Measurements from ENCODE around the gene CASTOR1.
"Not testable (repeated sequence)": the region's sequence is repeated elsewhere in the genome, so short reads cannot be mapped to it uniquely, and the experiment has no call there.

Gene CASTOR1

DNA sequence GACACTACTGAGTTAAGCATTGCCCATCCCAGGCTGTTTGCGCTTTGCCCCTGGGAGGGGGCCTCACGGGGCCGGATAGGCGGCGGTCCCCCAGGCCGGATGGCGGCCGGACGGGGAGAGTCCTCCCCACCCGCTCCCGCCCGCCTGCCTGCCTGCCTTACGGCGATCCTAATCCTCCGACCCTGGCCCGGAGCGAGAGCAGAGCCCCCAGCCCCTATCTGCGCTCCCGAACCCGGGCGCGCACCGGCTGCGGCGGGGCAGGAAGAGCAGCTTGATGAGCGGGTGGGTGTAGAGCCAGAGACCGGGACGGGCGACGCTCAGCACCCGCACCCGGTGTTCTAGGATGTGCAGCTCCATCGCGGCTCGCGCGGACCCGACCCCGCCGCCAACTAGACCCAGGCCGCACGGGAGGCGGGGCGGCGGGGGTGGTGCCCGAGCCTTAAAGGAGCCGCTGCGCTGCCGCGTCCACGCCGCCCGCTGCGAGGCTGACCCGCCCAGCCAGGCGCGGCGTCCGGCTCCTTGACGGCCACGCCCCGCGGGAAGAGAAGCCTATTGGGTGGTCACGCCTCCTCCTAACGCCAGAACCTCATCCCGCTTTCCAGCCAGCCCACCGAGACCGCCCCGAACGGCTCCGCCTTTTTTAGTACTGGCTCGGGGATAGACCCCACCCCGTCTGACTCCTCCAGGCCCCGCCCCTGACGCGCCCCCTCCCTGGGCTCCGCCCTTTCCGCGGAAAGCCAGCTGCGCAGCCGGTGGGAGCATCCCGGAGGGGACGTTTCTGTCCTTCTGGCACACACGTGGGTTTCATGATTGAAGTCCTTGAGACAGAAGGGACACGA, at the start of gene CASTOR1:
CASTOR1 (minus strand) TSS at position 365 of the 839 bp plus-strand sequence; CDS start at position 357, 8 bp downstream.
- DNase-seq (ENCODE audit: low read depth), result peak; percentile 98

DNA sequence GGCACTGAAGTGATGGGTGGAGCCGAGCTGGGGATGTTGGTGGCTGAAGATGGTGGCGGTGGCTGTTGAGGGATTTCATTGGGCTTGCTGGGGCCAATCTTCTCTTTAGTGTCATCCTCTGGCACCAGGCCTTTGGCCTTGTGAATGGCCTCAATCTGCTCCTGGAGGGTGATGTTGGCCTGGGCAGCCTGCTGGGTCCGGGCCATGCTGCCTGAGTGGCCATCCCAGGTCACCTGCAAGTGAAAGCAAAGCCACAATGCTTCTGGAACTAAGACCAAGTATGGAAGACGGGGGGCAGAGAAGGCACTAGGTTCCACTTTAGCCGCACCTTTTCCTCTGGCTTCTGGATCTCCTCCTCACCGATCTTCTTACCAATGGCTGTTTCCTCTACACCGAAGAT, 49.5 kb upstream of the CASTOR1 start:
- DNase-seq (ENCODE audit: low read depth), result no peak

DNA sequence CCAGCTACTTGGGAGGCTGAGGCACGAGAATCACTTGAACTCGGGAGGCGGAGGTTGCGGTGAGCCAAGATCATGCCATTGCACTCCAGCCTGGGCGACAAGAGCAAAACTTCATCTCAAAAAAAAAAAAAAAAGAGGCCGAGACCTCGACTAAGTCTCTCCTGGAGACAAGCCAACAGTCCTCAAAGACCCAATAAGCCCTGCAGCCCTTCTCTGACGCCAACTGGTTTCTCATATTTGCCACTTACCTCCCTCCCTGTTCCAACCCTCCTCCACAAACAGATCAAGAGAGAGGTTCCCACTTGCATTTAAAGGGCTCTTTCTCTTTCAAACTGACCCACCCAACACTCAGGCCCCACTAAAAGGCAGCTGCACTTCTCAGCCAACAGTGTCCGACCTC, 49.0 kb upstream of the CASTOR1 start:
- not testable (repeated sequence) for DNase-seq (ENCODE audit: low read depth)

DNA sequence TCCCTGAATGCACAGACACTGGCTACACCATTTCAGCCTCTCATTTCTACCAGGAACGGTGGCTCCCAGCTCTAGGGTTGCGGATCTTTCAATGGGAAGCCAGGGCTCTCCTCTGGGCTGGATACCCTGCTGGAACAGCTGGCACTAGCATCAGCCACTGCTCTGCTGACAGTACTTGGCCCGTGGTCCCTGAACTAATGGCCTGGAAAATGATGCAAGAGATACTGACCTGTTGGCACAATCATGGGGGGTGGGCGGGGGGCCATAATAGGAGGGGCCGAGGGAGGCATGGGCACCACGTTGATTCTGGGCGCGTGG, 48.1 kb upstream of the CASTOR1 start:
- DNase-seq (ENCODE audit: low read depth), result no peak

DNA sequence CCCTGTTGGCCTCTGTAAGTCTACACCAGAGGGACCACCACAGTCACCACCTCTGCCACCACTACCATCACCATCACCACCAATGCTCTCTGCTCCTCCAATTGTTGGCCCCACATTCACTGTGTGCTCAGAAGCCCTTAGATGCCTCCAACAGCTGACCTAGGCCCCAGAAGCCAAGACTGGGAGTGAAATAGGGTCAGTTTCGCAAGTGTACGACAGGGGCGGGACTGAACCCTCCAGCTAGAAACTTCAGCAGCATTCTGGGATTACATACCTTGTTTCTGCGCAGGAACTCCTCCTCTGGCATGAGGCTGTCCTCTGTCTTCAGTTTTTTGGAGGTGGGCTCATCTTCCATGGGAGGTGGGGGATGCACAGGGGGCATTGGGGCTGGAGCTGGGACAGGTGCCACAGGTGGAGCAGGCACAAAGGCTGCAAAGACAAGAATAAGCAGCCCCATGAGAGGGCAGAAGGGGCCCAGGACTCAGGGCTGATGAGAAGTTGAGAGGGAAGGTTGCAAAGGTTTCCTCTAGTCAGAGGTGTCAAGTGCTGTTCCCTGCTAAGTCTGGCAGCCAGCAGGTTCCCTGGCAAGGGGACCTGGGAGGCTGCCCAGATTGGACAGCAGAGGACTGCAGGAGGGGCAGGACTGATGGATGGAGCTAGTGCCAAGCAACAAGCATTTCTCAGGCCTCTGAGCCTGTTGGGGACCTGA, 47.6 kb upstream of the CASTOR1 start:
- no peak for DNase-seq (ENCODE audit: low read depth)

DNA sequence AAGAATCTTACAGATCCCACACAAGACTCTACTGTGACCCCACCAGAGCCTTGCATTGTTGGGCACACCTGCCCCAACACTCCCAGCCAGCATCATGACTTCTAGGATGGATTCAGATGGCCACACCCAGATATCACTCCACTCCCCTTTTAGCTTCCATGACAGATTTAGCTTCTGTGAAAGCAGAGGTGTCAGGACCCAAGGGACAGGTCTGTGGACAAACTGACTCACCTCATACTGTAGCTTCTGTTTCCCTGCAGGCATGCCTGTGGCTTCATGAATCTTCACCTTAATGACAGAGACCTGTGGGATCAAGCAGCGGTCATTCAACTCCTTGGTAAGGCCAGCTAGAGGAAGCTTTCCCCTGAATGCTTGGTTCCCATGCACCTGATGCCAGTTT, 45.9 kb upstream of the CASTOR1 start:
- no peak for DNase-seq (ENCODE audit: low read depth)

DNA sequence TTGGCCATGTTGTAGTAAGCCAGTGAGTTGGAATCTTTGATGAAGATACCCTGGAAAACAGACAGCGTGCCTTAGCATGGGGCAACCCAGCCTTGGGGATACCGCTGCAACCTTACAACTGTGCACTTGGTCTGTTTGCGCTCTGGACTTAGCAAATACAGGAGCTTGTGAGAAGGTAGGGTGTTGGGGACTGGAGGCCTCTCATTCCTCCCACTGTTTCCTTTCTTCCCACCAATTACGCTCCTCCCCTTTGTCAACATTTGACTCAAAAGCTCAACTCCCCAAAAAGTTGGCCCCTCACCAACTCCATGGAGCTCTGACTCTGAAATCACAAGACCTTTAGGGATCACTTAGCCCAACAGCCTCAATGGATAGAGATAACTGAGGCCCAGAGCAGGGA, 45.3 kb upstream of the CASTOR1 start:
- no peak for DNase-seq (ENCODE audit: low read depth)

DNA sequence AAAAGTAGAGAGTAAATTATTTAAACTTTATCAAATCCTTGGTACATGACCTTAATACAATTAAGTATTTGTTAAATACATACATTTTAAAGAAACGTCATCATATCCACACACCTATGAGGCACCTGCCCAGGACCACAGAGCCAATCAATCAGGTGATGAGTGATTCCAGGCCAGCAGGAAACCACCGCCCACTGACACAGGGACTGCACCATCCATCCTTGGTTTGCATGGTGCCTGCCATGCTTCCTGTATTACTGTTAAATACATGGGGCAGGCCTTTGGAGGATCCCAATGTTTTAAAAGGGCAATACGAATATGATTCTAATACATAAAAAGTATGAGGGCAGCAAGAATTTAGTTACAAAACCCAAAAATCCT, 44.4 kb upstream of the CASTOR1 start:
- DNase-seq (ENCODE audit: low read depth), result no peak

DNA sequence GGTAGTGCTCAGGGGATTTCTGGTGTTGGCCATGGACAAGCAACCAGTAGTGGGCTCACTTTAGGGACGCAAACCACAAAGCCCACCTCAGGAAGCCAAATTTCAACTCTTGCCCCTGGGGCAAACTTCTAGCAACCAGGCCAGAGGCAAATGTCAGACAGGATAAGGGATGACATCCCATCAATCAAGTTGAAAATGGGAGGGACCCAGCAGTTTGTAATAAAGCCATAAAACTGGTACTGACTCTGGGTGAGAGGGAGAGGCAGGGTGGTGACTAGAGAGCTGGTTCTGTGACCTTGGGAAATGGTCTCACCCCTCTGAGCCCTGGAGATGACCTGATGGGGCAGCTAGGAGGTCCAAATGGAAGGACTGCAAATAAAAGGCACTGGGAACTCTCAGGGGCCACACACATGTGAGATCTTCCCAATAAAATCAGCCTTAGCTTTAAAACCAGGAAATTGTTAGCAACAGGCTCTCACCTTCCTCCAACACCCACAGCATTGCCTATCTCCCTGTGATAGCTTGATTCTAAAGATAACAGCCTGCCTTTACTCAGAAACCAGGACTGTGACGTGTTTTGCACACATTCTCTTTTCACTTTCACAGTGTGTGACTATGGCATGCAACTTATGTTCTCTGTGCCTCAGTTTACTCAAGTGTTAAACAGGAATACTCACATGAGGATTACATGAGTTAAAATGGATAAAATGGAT, 43.8 kb upstream of the CASTOR1 start:
- no peak for DNase-seq (ENCODE audit: low read depth)

DNA sequence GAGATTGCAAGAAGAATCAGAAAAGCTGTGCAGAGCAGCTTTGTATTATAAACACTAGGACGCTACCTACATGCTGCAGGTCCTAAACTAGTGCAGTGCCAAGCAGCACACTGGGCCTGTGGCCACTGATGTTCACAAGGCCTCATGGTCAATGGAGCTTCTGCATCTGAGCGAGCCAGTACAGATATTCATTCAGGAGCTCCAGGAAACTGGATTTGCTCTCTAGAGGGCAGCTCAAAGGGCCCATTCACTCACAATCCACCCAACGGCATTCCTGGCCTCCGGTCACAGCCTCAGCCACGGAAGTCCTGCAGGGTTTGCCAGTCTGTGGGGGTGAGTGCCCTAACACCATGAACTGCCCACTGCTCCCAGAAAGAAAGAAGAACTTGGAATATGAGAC, 43.2 kb upstream of the CASTOR1 start:
- no peak for DNase-seq (ENCODE audit: low read depth)

DNA sequence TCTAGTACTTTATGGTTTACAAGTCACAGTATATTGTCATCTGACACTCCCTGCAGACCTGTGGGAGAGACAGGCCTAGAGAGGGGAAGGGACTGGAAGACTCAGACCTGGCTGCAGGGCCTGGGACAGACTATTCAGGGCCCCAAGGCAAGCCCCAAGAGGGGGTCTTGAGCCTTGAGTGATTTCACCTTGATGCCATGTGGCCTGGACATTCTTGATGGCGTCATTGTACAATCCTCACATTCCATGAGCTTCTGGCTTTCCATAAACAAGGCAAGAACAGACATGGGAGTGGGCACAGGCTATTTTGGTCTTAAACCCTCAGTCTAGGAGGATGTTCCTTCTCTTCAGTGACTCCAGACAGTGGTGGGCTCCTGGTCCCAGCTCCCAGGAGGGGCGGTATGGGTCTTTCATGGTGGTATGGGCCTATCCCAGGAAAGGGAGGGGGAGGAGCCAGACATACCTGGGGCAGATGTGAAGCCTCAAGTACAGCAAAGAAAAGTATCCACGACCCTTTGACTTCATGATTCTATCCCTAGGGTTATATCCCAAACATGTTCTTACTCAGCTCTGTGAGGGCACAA, 39.3 kb upstream of the CASTOR1 start:
- no peak for DNase-seq (ENCODE audit: low read depth)

DNA sequence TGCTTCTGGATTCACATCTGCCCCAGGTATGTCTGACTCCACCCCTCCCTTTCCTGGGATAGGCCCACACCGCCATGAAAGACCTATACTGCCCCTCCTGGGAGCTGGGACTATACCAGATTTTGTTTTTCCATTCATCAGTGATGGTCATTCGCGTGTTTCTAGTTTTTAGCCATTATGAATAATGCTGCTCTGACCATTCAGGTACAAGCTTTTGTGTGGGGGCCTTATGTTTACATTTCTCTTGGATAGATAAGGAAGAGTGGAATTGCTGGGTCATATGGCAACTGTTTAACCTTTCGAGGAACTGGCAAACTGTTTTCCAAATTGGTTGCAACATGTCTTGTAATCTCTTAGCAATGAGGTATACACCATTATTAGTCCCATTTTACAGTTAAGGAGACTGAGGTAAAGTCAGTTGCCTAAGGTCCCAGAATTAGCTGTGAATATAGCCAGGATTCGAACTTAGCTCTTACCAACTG, 38.6 kb upstream of the CASTOR1 start:
- DNase-seq (ENCODE audit: low read depth), result no peak

DNA sequence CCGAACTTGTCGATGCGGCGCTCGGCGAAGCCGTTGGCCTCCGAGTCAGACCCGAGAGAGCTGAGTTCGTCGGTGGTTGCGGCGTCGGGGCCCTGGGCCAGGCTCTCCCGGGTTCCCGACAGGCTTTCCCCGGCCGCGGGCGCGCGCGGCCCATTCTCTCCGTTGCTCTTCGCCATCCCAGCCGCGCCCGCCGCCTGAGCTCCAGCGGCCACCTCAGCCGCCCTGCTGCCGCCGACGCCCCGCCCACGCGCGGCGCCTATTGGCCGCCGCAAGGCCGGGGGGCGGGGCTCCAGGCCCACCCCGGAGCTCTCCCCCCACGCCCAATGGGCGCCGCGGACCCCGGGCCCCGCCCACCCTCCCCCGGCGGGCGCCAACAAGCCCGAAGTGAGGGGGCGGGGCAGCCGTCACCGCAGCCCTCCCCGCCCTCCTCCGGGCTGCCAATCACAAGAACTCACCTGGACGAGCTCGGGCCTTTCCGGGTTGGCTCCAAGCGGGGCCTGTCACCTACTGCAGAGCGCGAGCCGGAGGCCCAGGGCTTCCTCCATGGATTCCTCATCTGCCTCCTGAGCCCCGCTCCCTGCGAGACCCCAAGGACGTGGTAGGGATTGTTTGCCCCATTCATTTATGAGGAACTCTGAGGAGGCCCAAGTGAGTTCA, 37.5 kb upstream of the CASTOR1 start, which contains the start of gene TBC1D10A:
TBC1D10A (minus strand) TSS at position 236 of the 657 bp plus-strand sequence; CDS start at position 176, 60 bp downstream.
- DNase-seq (ENCODE audit: low read depth), result peak; percentile 75

DNA sequence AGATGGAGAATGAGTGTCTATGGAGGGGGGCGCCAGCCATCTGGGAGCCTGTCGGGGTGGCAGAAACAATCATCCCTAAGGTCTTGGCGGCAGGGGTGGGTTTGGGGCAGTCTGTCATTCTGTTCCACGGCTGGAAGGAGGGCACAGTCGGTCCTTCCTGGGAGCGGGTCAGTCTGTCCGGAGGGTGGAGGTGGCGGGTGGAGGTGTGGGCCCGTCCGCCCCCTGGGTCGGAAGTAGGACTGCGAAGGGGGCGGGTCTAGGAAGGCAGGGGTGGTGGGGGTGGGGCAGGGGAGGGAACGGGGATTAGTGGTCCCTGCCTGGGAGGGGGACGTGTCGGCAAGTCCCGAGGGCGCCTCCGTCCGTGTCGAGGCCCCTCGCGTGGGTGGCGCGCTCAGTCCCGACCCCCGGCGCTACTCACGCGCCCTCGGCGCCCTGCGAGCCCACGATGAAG, 37.0 kb upstream of the CASTOR1 start:
- DNase-seq (ENCODE audit: low read depth), result no peak

DNA sequence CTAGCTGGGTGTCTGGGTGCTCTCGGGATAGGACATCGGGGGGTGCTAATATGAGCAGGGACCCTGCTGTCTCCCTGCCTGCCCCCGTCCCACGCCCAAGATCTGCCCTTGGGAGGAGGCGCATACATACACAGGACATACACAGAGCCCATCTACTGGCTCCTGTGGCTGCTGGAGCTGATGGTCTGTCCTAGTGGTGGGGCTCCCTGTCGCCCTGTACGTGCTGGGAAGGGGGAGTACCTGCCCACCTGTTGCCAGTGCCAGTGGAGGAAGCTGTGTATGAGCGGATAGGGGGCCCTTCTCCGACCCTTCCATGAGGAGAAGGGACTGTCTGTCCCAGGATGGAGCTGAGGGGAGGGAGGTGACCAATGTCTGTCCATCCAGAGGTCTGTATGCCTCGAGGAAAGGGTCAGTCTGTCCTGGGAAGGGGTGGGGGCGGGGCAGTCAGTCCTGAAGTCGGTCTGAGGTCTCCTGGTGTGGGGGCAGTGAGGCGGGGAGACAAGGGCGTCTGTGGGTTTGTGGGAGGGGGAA, 36.5 kb upstream of the CASTOR1 start:
- DNase-seq (ENCODE audit: low read depth), result no peak

DNA sequence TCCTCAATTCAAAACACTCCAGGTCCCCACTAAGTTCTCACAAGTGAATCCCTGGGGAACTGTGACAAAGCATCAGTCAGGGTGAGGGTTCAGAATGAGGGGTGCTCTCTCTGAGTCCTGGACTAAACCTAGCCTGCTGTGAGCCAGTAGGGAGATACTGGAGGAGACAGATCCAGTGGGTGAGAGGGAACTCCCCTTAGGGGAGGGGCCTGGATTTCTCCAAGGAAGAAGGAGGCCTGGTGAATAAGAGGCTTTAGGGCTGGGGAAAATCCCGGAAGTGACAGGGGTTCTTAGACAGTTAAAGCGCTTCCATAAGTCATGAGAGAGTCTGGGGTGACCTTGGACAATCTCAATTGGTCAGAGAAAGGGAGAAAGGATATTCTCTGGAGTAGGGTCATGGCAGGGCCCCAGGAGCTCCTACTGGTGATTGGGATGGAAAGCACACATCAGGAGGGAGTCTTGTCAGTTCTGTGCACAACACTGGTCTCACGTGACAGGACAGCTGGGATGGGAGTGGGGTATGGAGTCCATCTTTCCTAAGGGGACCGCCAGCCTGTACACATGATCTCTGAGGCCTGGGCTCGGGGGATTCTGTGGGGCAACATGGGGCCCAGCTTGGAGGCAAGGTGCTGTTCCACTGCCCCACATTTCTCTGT, 35.9 kb upstream of the CASTOR1 start:
- peak; percentile 81 for DNase-seq (ENCODE audit: low read depth)

DNA sequence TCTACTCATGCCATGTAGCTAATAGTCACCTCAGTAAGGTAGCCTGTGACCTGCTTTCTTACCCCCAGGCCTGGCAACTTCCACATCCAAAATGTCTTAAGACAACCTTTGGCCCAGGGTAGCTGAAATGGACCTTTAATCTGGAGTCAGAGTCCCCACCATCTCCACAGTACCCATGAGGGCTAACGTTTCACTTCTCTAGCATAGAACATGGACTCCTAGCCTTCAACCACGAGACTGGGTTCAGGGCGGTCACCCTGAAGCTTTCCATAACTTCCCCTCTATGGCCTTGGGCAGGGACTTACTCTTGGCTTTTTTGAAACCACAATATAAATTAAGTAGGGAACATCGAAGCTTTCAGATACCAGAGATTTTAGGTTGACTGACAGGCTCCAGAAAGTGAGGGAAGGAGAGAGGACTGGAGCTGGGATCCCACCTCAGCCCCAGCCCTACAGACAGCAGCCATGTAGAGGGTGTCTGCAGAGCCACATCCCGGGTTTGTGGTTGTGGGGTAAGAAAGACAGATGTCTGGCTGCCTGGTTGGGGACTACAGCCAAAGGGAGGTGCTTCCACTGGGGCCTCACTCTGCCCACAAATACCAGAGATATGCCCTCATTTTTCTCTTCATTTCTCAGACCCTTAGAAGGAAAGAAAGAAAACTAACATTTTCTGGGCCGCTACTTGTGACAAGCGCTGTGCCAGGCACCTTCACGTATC, 34.9 kb upstream of the CASTOR1 start:
- no peak for DNase-seq (ENCODE audit: low read depth)

DNA sequence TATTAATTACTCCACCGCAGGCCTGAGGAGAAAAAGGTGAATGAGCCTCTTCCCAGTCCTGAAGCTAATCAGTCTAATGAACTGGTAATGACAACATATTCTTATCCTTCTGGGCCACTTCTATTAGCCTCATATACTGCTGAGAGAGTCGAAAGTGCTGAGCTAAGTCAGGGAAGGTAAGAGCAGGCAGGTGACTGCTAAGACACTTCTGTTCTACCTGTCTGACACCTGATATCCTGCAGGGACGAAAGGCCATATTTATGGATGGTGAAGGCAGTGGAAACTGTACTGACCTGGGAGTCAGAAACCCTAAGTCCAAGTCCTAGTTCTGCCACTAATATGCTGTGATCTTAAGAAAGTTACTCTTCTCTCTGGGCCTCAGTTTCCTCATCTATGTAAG, 33.9 kb upstream of the CASTOR1 start:
- DNase-seq (ENCODE audit: low read depth), result no peak

DNA sequence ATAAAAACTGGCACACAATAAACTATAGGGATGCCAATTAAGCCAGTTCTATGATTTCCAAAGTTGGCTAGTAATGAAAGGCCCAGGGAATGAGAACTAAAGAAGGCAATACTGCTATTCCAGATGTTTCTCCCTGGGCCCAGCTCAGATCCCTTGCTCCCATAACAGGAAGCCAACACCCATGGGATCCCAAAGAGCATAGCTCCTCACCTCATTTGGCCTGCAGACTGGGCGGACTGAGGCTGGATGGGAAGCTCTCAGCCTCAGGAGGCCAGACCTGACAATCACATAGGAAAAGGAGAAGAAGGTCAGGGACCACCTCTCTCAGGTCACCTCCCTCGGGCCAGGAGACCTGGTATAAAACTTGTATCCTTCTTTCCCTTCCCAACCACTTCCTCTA, 32.2 kb upstream of the CASTOR1 start:
- no peak for DNase-seq (ENCODE audit: low read depth)

DNA sequence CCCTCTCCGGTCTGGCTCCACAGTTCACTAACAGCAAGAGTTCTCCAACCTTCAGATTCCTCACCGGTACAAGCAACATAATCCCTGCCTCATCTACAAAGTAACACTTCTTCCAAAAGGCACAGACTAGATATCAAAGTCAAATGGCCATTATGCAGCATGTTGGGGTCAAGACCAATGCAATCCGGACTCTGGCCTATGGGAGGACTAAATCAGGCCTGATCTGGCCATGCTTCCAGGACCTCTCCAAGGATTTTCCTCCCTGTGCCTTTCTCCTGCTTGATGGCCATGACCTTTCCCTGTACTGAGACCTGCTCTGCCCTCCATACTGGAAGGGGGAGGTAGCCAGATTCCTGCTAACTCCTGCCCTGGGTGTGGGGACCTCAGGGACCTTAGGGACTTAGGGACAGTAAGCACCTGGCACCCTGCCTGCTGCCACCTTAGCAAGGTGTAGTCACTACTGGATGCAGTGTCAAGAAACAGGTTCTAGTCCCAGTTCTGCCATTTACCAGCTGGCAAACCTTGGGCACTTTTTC, 30.8 kb upstream of the CASTOR1 start:
- DNase-seq (ENCODE audit: low read depth), result no peak
